Osteoblast (primary cell): Measurements from ENCODE around the gene MBD4. TPM values are rescaled to one million over a fixed set of nuclear protein-coding genes. Genes with fewer than 3 reads are reported as not detected.

Experiments
- DNase-seq: peaks from one replicate; pipeline ENCODE4 v3.0.0; 2011; ENCODE audit warnings: low spot score, mixed read lengths; ENCODE audit not compliant: insufficient read length; ENCODE audit errors: missing footprints
- H2AFZ ChIP-seq: 2 replicates; pipeline ENCODE4 v1.6.0; 2011; ENCODE audit warnings: mild to moderate bottlenecking, low read length
- H3K27ac ChIP-seq: 2 replicates; pipeline ENCODE4 v1.5.1; 2011; ENCODE audit warnings: mild to moderate bottlenecking, low read depth, low read length, moderate library complexity
- H3K27me3 ChIP-seq: 2 replicates; pipeline ENCODE4 v1.6.0; 2012; ENCODE audit warnings: mild to moderate bottlenecking, control low read depth, inconsistent platforms, low read length, moderate library complexity; ENCODE audit not compliant: insufficient read depth
- H3K36me3 ChIP-seq: 2 replicates; pipeline ENCODE4 v1.5.1; 2011; ENCODE audit warnings: mild to moderate bottlenecking, low read length, control low read depth, moderate library complexity; ENCODE audit not compliant: insufficient read depth
- H3K4me1 ChIP-seq: 2 replicates; pipeline ENCODE4 v1.5.1; 2011; ENCODE audit warnings: mild to moderate bottlenecking, low read length, control low read depth, moderate library complexity; ENCODE audit not compliant: insufficient read depth
- H3K4me2 ChIP-seq: 2 replicates; pipeline ENCODE4 v1.6.0; 2011; ENCODE audit warnings: mild to moderate bottlenecking, low read length; ENCODE audit not compliant: insufficient read depth
- H3K4me3 ChIP-seq: fragments of 200-600 bp; sonication (generic); 3 replicates; pipeline ENCODE4 v1.5.1; 2012; ENCODE audit warnings: mild to moderate bottlenecking, low read length, inconsistent platforms; ENCODE audit not compliant: insufficient read depth
- H3K79me2 ChIP-seq: 2 replicates; pipeline ENCODE4 v1.6.0; 2012; ENCODE audit warnings: mild to moderate bottlenecking, low read length, control low read depth, inconsistent platforms; ENCODE audit not compliant: insufficient read depth
- H3K9me3 ChIP-seq: 2 replicates; pipeline ENCODE4 v1.5.1; 2011; ENCODE audit warnings: low read depth, low read length, control low read depth
- H4K20me1 ChIP-seq: 2 replicates; pipeline ENCODE4 v1.6.0; 2012; ENCODE audit warnings: mild to moderate bottlenecking, low read length, control low read depth; ENCODE audit not compliant: insufficient read depth
- total RNA-seq: library from RNA; depleted of rRNA; stranded (reverse); fragments of >200 nt; gene quantifications from 2 replicates; pipeline ENCODE4 v1.2.3, GENCODE V29; 2012
- TF ChIP-seq, protein P1 (sequence below): IDR thresholded peaks from 2 replicates; pipeline ENCODE4 v1.5.1; 2011; ENCODE audit warnings: mild to moderate bottlenecking, low read depth, low read length, moderate library complexity; ENCODE audit errors: extremely low read depth

The MBD4 gene
- total RNA-seq, 1 donor: 41.3 TPM

DNA sequence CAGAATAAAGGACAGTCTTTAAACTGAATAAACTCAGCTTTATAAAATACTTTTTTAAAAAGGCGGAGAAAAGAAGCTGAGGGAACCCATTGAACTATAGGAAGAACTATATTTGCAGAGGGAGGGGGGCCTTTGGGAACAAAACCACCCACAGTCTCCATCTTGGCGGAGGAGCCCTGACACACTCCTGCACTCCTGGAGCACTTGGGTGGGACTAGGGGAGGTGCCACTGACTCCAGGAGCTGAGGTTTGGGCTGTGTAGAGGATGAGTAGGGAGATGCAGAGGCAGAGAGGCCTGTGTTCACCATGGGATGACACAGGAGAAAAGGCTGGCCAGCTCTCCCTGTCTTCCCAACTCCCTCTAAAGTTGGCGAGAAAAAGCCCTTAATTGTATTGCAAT is 36.1 kb upstream of the MBD4 start:
- no peak for DNase-seq
- H3K4me2 ChIP-seq: no peak overlapping the region
- H3K27ac ChIP-seq: peak overlapping the region; percentile 54
- H4K20me1 ChIP-seq: no peaks in the 10 kb centered on the region
- H3K27me3 ChIP-seq: no peaks in the 10 kb centered on the region
- no peaks in the 10 kb centered on the region for H3K9me3 ChIP-seq
- no peak overlapping the region for H3K4me3 ChIP-seq
- H3K79me2 ChIP-seq: no peaks in the 10 kb centered on the region
- peaks cover 7% of the 10 kb centered on the region for H3K4me1 ChIP-seq
- TF ChIP-seq, protein P1, sequence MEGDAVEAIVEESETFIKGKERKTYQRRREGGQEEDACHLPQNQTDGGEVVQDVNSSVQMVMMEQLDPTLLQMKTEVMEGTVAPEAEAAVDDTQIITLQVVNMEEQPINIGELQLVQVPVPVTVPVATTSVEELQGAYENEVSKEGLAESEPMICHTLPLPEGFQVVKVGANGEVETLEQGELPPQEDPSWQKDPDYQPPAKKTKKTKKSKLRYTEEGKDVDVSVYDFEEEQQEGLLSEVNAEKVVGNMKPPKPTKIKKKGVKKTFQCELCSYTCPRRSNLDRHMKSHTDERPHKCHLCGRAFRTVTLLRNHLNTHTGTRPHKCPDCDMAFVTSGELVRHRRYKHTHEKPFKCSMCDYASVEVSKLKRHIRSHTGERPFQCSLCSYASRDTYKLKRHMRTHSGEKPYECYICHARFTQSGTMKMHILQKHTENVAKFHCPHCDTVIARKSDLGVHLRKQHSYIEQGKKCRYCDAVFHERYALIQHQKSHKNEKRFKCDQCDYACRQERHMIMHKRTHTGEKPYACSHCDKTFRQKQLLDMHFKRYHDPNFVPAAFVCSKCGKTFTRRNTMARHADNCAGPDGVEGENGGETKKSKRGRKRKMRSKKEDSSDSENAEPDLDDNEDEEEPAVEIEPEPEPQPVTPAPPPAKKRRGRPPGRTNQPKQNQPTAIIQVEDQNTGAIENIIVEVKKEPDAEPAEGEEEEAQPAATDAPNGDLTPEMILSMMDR: no peak
- H3K36me3 ChIP-seq: peaks cover 51% of the 10 kb centered on the region
- H2AFZ ChIP-seq: no peak overlapping the region

DNA sequence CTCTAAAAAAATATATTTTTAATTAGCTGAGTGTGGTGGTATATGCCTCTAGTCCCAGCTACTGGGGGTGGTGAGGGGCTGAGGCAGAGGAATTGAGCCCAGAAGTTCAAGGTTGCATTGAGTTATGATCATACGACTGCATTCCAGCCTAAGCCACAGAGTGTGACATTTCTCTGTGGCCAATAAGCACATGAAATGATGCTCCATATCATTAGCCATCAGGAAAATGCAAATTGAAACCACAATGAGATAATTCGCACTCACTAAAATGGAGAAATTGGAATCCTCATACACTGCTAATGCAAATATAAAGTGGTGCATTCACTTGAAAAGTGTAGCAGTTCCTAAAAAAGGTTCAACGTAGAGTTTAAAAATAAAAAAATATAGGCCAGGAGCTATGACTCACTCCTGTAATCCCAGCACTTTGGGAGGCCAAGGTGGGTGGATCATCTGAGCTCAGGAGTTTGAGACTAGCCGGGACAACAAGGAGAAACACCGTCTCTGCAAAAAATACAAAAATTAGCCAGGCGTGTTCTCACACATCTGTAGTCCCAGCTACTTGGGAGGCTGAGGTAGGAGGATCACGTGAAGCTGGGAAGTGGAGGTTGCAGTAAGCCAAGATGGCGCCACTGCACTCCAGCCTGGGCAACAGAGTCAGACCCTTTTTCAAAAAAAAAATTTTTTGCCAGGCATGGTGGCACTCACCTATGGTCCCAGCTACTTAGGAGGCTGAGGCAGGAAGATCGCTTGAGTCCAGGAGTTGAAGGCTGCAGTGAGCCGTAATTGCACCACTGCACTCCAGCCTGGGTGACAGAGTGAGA is 35.4 kb upstream of the MBD4 start:
- no peak for DNase-seq
- H4K20me1 ChIP-seq: no peaks in the 10 kb centered on the region
- H3K4me1 ChIP-seq: peaks cover 7% of the 10 kb centered on the region
- peaks cover 52% of the 10 kb centered on the region for H3K36me3 ChIP-seq
- no peaks in the 10 kb centered on the region for H3K27me3 ChIP-seq
- H3K4me2 ChIP-seq: no peak overlapping the region
- no peaks in the 10 kb centered on the region for H3K79me2 ChIP-seq
- TF ChIP-seq, protein P1: no peak
- H3K27ac ChIP-seq: peak overlapping the region; percentile 54
- no peak overlapping the region for H3K4me3 ChIP-seq
- no peak overlapping the region for H2AFZ ChIP-seq
- H3K9me3 ChIP-seq: no peaks in the 10 kb centered on the region

DNA sequence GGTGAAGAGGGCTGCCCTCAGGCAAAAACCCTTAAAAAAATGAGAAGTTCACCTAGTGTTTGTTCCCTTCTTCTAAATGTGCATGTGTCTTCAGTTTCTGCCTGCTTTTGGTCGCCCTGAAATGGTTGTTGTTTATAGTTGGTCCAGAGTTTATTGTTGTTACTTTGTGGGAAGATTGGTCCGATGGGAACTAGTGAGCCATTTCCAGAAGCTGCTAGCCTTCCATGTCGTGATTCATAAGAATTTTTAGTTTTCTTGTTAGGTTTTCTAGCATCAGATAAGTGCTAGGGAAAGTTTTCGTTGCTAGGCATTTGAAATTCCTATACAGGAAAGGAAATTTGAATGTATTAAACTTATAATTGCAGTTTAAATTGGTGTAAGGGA is 34.0 kb upstream of the MBD4 start:
- Histone ChIP-seq H3K27ac (peak overlapping the region; percentile 54), H3K36me3 (peaks cover 48% of the 10 kb centered on the region), H3K4me3 (no peak overlapping the region), H3K4me2 (no peak overlapping the region), H2AFZ (peak overlapping the region; percentile 39), H4K20me1 (no peaks in the 10 kb centered on the region), H3K4me1 (peaks cover 7% of the 10 kb centered on the region), H3K27me3 (no peaks in the 10 kb centered on the region), H3K9me3 (no peaks in the 10 kb centered on the region), H3K79me2 (no peaks in the 10 kb centered on the region)
- no peak for DNase-seq
- TF ChIP-seq, protein P1: no peak

DNA sequence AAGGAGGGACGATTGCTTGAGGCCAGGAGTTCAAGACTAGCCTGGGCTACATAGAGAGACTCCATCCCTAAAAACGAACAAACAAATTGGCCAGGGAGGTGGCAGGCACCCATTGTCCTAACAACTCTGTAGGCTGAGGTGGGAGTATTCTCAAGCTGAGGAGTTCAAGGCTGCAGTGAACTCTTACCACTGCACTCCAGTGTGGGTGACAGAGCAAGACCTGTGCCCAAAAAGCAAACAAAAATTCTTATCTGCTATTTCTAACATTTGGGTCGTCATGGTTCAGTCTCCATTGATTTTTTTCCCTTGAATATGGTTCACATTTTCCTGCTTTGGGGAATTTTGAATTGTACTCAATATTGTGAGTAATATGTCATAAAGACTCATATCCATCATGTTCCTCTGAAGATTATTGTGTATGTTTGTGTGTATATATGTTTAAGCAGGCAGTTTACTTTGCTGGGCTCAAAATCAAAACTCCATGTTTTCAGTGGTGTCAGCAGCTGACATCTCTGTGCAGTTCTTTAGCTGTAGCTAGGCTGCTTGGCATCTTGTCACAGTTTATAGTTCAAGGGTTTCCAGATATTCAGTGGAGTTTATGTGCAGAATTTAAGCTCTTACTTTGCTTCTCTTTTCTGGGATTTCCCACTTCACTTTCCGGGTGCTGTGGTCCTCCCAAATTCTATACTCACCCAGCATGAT is 33.5 kb upstream of the MBD4 start:
- no peak for DNase-seq
- Histone ChIP-seq H3K36me3 (peaks cover 42% of the 10 kb centered on the region), H3K9me3 (no peaks in the 10 kb centered on the region), H3K4me2 (no peak overlapping the region), H2AFZ (peak overlapping the region; percentile 39), H3K27me3 (no peaks in the 10 kb centered on the region), H3K4me1 (peaks cover 7% of the 10 kb centered on the region), H3K27ac (peak overlapping the region; percentile 54), H3K79me2 (no peaks in the 10 kb centered on the region), H3K4me3 (no peak overlapping the region), H4K20me1 (no peaks in the 10 kb centered on the region)
- TF ChIP-seq, protein P1: no peak
